Measurements from ENCODE around the gene CDH12. TPM values are rescaled to one million over a fixed set of nuclear protein-coding genes. Genes with fewer than 3 reads are reported as not detected.

The CDH12 gene
- total and polyA plus RNA-seq, 4 donors: 0.02 to 0.33 (median 0.17) TPM; not detected in 1

DNA sequence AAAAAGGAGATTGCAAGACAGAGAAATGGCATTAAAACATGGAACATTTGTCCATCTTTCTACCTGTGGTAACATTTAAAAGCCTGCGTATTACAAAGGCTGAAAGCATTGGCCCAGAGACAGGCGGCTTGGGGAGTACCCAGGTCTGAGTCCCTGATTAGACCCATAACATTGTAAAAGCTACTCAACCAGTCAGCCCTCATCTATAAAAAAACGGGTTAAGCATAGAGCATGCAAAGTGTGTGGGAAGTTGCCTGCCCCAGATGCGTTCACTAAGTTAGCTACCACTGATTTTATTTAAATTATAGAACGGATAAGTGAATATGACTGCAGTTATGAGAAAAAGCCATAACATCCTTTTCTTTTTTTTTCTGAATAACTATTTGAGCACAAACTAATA is 276.1 kb downstream of the CDH12 start:
- Histone ChIP-seq H3K27me3 (ENCODE audit: control insufficient read depth in 4 of 4, insufficient read depth in 4 of 4, low read length in 3 of 4) (no peaks in the 10 kb centered on the region), H3K4me3 (ENCODE audit: low read depth in 1 of 3, low read length in 3 of 3) (no peak overlapping the region), H3K9me3 (ENCODE audit: control insufficient read depth in 4 of 4, low read length in 3 of 4) (no peaks in the 10 kb centered on the region), H3K9ac (ENCODE audit: low read depth in 1 of 2, low read length in 2 of 2) (no peak overlapping the region), H3K4me1 (ENCODE audit: control insufficient read depth in 4 of 4, insufficient read depth in 4 of 4, low read length in 3 of 4) (no peaks in the 10 kb centered on the region), H3K36me3 (ENCODE audit: control insufficient read depth in 4 of 4, insufficient read depth in 3 of 4, low read depth in 1 of 4, low read length in 3 of 4) (no peaks in the 10 kb centered on the region), H3K27ac (ENCODE audit: low read depth in 1 of 2, low read length in 2 of 2) (no peak overlapping the region)
- DNase-seq (ENCODE audit: low spot score): no peak
- WGBS: 72% methylated on average over 5 of the region's 5 CpGs
- TF ChIP-seq, protein P1, sequence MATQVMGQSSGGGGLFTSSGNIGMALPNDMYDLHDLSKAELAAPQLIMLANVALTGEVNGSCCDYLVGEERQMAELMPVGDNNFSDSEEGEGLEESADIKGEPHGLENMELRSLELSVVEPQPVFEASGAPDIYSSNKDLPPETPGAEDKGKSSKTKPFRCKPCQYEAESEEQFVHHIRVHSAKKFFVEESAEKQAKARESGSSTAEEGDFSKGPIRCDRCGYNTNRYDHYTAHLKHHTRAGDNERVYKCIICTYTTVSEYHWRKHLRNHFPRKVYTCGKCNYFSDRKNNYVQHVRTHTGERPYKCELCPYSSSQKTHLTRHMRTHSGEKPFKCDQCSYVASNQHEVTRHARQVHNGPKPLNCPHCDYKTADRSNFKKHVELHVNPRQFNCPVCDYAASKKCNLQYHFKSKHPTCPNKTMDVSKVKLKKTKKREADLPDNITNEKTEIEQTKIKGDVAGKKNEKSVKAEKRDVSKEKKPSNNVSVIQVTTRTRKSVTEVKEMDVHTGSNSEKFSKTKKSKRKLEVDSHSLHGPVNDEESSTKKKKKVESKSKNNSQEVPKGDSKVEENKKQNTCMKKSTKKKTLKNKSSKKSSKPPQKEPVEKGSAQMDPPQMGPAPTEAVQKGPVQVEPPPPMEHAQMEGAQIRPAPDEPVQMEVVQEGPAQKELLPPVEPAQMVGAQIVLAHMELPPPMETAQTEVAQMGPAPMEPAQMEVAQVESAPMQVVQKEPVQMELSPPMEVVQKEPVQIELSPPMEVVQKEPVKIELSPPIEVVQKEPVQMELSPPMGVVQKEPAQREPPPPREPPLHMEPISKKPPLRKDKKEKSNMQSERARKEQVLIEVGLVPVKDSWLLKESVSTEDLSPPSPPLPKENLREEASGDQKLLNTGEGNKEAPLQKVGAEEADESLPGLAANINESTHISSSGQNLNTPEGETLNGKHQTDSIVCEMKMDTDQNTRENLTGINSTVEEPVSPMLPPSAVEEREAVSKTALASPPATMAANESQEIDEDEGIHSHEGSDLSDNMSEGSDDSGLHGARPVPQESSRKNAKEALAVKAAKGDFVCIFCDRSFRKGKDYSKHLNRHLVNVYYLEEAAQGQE (IDR thresholded peaks at IDR 0.05): no peak
- TF ChIP-seq SP1 (IDR thresholded peaks at IDR 0.05): no peak
- no peak for TF ChIP-seq ATF3 (IDR thresholded peaks at IDR 0.05)
- no peak for TF ChIP-seq ZBTB33 (IDR thresholded peaks at IDR 0.05)
- no peak for TF ChIP-seq FOXA2 (IDR thresholded peaks at IDR 0.05)
- no peak for TF ChIP-seq GABPA (IDR thresholded peaks at IDR 0.05 in 1 of 2, conservative IDR thresholded peaks at IDR 0.05 in 1 of 2)
- no peak for TF ChIP-seq EGR1 (IDR thresholded peaks at IDR 0.05; ENCODE audit: low read depth in 2 of 2)
- no peak for TF ChIP-seq JUND (IDR thresholded peaks at IDR 0.05)
- no peak for TF ChIP-seq HNF4G (IDR thresholded peaks at IDR 0.05)
- TF ChIP-seq RXRA (IDR thresholded peaks at IDR 0.05): no peak
- TF ChIP-seq CTCF (IDR thresholded peaks at IDR 0.05; ENCODE audit: low read depth, low read length, missing input control): no peak
- TF ChIP-seq HNF4A (conservative IDR thresholded peaks at IDR 0.05): no peak

- H3K27ac ChIP-seq (ENCODE audit: low read depth in 1 of 2, low read length in 2 of 2): no peak overlapping the region
Measured at GRCh38 chr5:22572941-22573340, 280.2 kb downstream of the CDH12 start.

More at GRCh38 chr5:22572941-22573340, 280.2 kb downstream of the CDH12 start:
- Histone ChIP-seq H3K27me3 (ENCODE audit: control insufficient read depth in 4 of 4, insufficient read depth in 4 of 4, low read length in 3 of 4) (no peaks in the 10 kb centered on the region), H3K9ac (ENCODE audit: low read depth in 1 of 2, low read length in 2 of 2) (no peak overlapping the region), H3K4me3 (ENCODE audit: low read depth in 1 of 3, low read length in 3 of 3) (no peak overlapping the region), H3K9me3 (ENCODE audit: control insufficient read depth in 4 of 4, low read length in 3 of 4) (no peaks in the 10 kb centered on the region), H3K4me1 (ENCODE audit: control insufficient read depth in 4 of 4, insufficient read depth in 4 of 4, low read length in 3 of 4) (no peaks in the 10 kb centered on the region), H3K36me3 (ENCODE audit: control insufficient read depth in 4 of 4, insufficient read depth in 3 of 4, low read depth in 1 of 4, low read length in 3 of 4) (no peaks in the 10 kb centered on the region)
- TF ChIP-seq FOXA1 (IDR thresholded peaks at IDR 0.05) (no peak), NR2F2 (IDR thresholded peaks at IDR 0.05) (no peak), MAX (IDR thresholded peaks at IDR 0.05) (no peak), GABPA (IDR thresholded peaks at IDR 0.05 in 1 of 2, conservative IDR thresholded peaks at IDR 0.05 in 1 of 2) (no peak), RXRA (IDR thresholded peaks at IDR 0.05) (no peak), JUND (IDR thresholded peaks at IDR 0.05) (no peak)
- DNase-seq (ENCODE audit: low spot score): no peak
